HCT116 (cell line): ENCODE measurements around the gene CCDC183. TPM values are rescaled to one million over a fixed set of nuclear protein-coding genes. Genes with fewer than 3 reads are reported as not detected.

ENCODE experiments used
- ATAC-seq: fragments of 200-7000 bp; cut with Tn5 transposase; 2 replicates; pipeline ENCODE4 v1.9.1; 2020; ENCODE audit warnings: mild to moderate bottlenecking, moderate library complexity
- BruUV-seq: library from RNA; stranded (reverse); fragments of 400-500 nt; replicated peaks from 2 replicates; lab custom pipeline; 2021; lab: Mats Ljungman, UMichigan
- CTCF ChIA-PET: fragments of 300-600 bp; sonication (Branson Sonifier 250); formaldehyde crosslinking; loops from one replicate; lab custom pipeline; 2021; ENCODE audit warnings: antibody characterized with exemption; lab: Charles Lee
- POLR2A ChIA-PET: fragments of 300-600, 350-600 bp; sonication (Branson Sonifier 250); formaldehyde crosslinking; loops from one replicate; lab custom pipeline; 2021; ENCODE audit warnings: antibody characterized with exemption; lab: Charles Lee
- RAD21 ChIA-PET, 2 experiments: fragments of 300-600 bp; sonication (Branson Sonifier 250); formaldehyde crosslinking; loops; one replicate each; lab custom pipeline; 2023; ENCODE audit warnings: low total read pairs in 2 of 2; ENCODE audit not compliant: uncharacterized antibody in 2 of 2, unreplicated experiment in 2 of 2, low non-redundant PET in 1 of 2; lab: Charles Lee
- DNase-seq: peaks from one replicate; pipeline ENCODE4 v3.0.0-alpha.2; 2010; ENCODE audit warnings: low read depth, low spot score
- H2AFZ ChIP-seq: fragments of 200-600 bp; shearing (Covaris generic), sonication (generic); 2 replicates; pipeline ENCODE4 v1.6.1; 2017; ENCODE audit warnings: low read depth, mixed run types, mixed read lengths, antibody characterized with exemption, low read length; ENCODE audit not compliant: poor library complexity, severe bottlenecking
- H3K27ac ChIP-seq: 2 replicates; pipeline ENCODE4 v1.5.1; 2012; ENCODE audit warnings: low read depth, low read length
- H3K27me3 ChIP-seq: fragments of 200-600 bp; sonication (generic); 2 replicates; pipeline ENCODE4 v1.6.1; 2016; ENCODE audit warnings: mixed run types, low read length, mixed read lengths; ENCODE audit not compliant: insufficient read depth
- H3K36me3 ChIP-seq, 2 experiments: fragments of 200-500 bp in 1 of 2; fragments of 200-600 bp in 1 of 2; sonication (Bioruptor generic) in 1 of 2; sonication (generic) in 1 of 2; 2 replicates each; pipeline versions ENCODE4 v1.5.1 to v1.6.1; 2014 to 2016; ENCODE audit warnings: low read length in 2 of 2, inconsistent platforms in 1 of 2, mixed read lengths in 1 of 2, mixed run types in 1 of 2; ENCODE audit not compliant: insufficient read depth in 2 of 2, control insufficient read depth in 1 of 2
- H3K4me1 ChIP-seq, 2 experiments: fragments of 200-600 bp in 1 of 2; sonication (generic) in 1 of 2; 2 replicates each; pipeline versions ENCODE4 v1.5.1 to v1.6.1; 2012 to 2017; ENCODE audit warnings: low read length in 2 of 2, inconsistent platforms in 1 of 2, mild to moderate bottlenecking in 1 of 2, mixed read lengths in 1 of 2, mixed run types in 1 of 2, moderate library complexity in 1 of 2; ENCODE audit not compliant: insufficient read depth in 2 of 2, control insufficient read depth in 1 of 2
- H3K4me2 ChIP-seq: fragments of 200-600 bp; sonication (generic); 2 replicates; pipeline ENCODE4 v1.6.1; 2017; ENCODE audit warnings: mixed run types, low read length, mixed read lengths
- H3K4me3 ChIP-seq, 2 experiments: fragments of 200-600 bp in 1 of 2; sonication (generic) in 1 of 2; replicated peaks in 1 of 2; 2 replicates each; pipeline ENCODE4 v1.5.1; 2011 to 2016; ENCODE audit warnings: low read length in 2 of 2, control low read depth in 1 of 2, low read depth in 1 of 2, mild to moderate bottlenecking in 1 of 2, mixed read lengths in 1 of 2, mixed run types in 1 of 2
- H3K79me2 ChIP-seq: fragments of 200-600 bp; sonication (generic); 2 replicates; pipeline ENCODE4 v1.6.1; 2017; ENCODE audit warnings: mild to moderate bottlenecking, mixed run types, low read length, moderate library complexity, mixed read lengths; ENCODE audit not compliant: insufficient read depth
- H3K9ac ChIP-seq: fragments of 200-600 bp; sonication (generic); 2 replicates; pipeline ENCODE4 v1.6.1; 2016; ENCODE audit warnings: low read length, mixed read lengths
- H3K9me2 ChIP-seq: fragments of 200-600 bp; sonication (generic), shearing (Covaris generic); 2 replicates; pipeline ENCODE4 v1.6.1; 2017; ENCODE audit warnings: mixed run types, mild to moderate bottlenecking, moderate library complexity; ENCODE audit not compliant: insufficient read depth
- H3K9me3 ChIP-seq, 2 experiments: fragments of 200-500 bp in 1 of 2; fragments of 200-600 bp in 1 of 2; sonication (Bioruptor generic) in 1 of 2; sonication (generic) in 1 of 2; 2 replicates each; pipeline ENCODE4 v1.6.1; 2014 to 2017; ENCODE audit warnings: low read length in 2 of 2, mixed read lengths in 2 of 2, inconsistent platforms in 1 of 2, low read depth in 1 of 2, mild to moderate bottlenecking in 1 of 2, mixed run types in 1 of 2, moderate library complexity in 1 of 2; ENCODE audit not compliant: control insufficient read depth in 1 of 2, insufficient read depth in 1 of 2
- H4K20me1 ChIP-seq: fragments of 200-600 bp; sonication (generic), shearing (Covaris generic); 2 replicates; pipeline ENCODE4 v1.6.1; 2017; ENCODE audit warnings: mixed run types, mild to moderate bottlenecking, moderate library complexity; ENCODE audit not compliant: insufficient read depth
- CBX3 ChIP-seq: IDR thresholded peaks from 2 replicates; pipeline ENCODE4 v1.6.1; 2012; ENCODE audit warnings: low read depth
- EGR1 ChIP-seq: IDR thresholded peaks from 2 replicates; pipeline ENCODE4 v1.6.1; 2012; ENCODE audit warnings: low read depth
- ELF1 ChIP-seq: IDR thresholded peaks from 2 replicates; pipeline ENCODE4 v1.6.1; 2012; ENCODE audit warnings: low read depth, borderline replicate concordance
- JUND ChIP-seq: IDR thresholded peaks from 2 replicates; pipeline ENCODE4 v1.6.1; 2012
- POLR2AphosphoS5 ChIP-seq: IDR thresholded peaks from 2 replicates; pipeline ENCODE4 v1.6.1; 2011; ENCODE audit warnings: mild to moderate bottlenecking, low read depth, low read length, moderate library complexity
- ZNF274 ChIP-seq: fragments of 200-500 bp; sonication (Bioruptor generic); IDR thresholded peaks from 2 replicates; pipeline ENCODE4 v1.6.1; 2014; ENCODE audit warnings: mild to moderate bottlenecking, low read depth, low read length, inconsistent platforms
- intact Hi-C: fragments of 100-400 bp; cut with micrococcal nuclease; formaldehyde crosslinking; loops from 2 replicates; pipeline ENCODE4 v1.10.0; 2022
- total RNA-seq: library from RNA; stranded (reverse); gene quantifications from one replicate; pipeline ENCODE4 v1.2.1, GENCODE V29; 2021; ENCODE audit not compliant: unreplicated experiment
- TF ChIP-seq, protein P1 (sequence below): IDR thresholded peaks from 2 replicates; pipeline ENCODE4 v1.6.1; 2011; ENCODE audit warnings: mild to moderate bottlenecking, low read length, moderate library complexity; ENCODE audit not compliant: insufficient replicate concordance; ENCODE audit errors: extremely low read depth

The CCDC183 gene
- total RNA-seq, 1 experiment from 2014 or later, result 2.8 TPM

DNA sequence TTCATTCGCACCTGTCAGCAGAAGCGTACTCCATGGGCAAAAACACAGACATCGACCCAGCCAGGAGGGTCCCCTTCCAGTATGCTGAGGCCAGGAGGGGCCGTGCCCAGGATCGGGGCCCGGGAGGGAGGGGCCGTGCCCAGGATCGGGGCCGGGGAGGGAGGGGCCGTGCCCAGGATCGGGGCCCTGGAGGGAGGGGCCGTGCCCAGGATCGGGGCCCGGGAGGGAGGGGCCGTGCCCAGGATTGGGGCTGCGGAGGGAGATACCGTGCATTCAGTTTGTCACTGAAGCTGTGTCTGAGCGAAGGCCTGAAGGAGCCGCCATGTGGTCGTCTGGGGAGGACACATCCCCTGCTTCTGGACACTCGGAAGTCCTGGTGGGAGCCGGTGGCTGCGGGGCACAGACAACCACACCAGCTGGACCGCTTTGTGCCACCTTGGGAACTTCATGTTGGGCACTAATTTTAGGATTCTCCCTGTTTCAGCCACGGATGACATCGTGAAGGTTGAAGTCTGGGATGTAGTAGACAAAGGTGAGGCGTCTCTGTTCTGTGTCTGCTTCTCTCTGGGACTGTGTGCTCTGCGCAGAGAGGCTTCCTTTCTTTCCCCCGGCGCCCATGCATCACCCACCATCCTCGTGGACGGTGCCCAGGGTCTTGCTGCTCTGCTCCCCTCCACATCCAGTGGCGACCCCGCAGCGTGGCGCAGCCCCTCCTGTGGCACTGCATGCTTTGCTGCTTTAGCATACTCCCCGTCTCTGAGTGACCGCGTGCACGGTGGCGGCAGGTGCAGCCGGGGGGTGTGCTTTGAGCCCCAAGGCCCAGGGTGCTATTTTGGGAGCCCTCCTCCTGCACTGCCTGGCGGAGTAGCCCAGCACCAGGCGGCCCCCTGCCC lies 29.4 kb downstream of the CCDC183 start:
- no peaks in the 10 kb centered on the region; the same call in 1 of the 2 replicates for H3K79me2 ChIP-seq
- TF ChIP-seq ZNF274, result no peak
- H3K27ac ChIP-seq, result no peak overlapping the region
- intact Hi-C loops, result no loop called here
- H3K9ac ChIP-seq, result no peak overlapping the region
- RAD21 ChIA-PET, result no interaction called here
- CTCF ChIA-PET, result interaction anchor here (0.5 kb wide), 1 partner anchor 242 kb away, joined by 5 read pairs; no protein-coding TSS in a partner anchor
- 0 out of 2 replicates have a peak, but pooled peaks have one; percentile 30 for ATAC-seq
- H3K4me3 ChIP-seq, result no peak overlapping the region
- H4K20me1 ChIP-seq, result no peaks in the 10 kb centered on the region
- H3K4me2 ChIP-seq, result no peak overlapping the region
- H3K4me1 ChIP-seq, result no peaks in the 10 kb centered on the region
- no peaks in the 10 kb centered on the region for H3K9me2 ChIP-seq
- H3K9me3 ChIP-seq, result no peaks in the 10 kb centered on the region
- no peak overlapping the region for H2AFZ ChIP-seq
- DNase-seq, result no peak
- peaks cover 6 to 8% of the 10 kb centered on the region in 2 experiments for H3K36me3 ChIP-seq
- POLR2A ChIA-PET, result no interaction called here
- no TSS peak for BruUV-seq
- no peaks in the 10 kb centered on the region for H3K27me3 ChIP-seq

DNA sequence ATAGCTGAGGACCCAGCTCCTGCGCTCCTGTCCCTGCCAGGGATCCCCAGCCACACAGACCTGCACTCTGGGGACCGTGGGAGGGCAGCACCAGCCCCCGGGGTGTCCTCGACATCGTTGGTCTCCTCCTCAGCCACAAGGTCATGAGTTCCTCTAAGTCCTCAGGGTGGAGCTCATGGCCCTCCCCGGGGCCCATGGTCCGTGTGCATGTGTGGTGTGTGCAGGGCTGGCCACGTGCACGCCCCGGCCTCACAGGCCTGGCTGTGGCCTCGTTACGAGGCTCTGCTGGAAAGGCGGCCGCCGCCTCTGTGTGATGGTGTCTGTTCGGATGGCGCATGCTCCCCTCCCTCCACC lies 30.0 kb downstream of the CCDC183 start:
- no peak for DNase-seq
- Histone ChIP-seq H3K9me3 (no peaks in the 10 kb centered on the region), H3K27me3 (no peaks in the 10 kb centered on the region), H3K9ac (no peak overlapping the region), H3K79me2 (no peaks in the 10 kb centered on the region; the same call in 1 of the 2 replicates), H3K4me1 (no peaks in the 10 kb centered on the region), H3K4me2 (no peak overlapping the region), H3K27ac (no peak overlapping the region), H3K4me3 (no peak overlapping the region), H3K36me3 (peaks cover 8 to 9% of the 10 kb centered on the region in 2 experiments), H2AFZ (no peak overlapping the region), H4K20me1 (no peaks in the 10 kb centered on the region), H3K9me2 (no peaks in the 10 kb centered on the region)
- no peak for TF ChIP-seq JUND
- no peak for TF ChIP-seq ELF1
- TF ChIP-seq, protein P1, sequence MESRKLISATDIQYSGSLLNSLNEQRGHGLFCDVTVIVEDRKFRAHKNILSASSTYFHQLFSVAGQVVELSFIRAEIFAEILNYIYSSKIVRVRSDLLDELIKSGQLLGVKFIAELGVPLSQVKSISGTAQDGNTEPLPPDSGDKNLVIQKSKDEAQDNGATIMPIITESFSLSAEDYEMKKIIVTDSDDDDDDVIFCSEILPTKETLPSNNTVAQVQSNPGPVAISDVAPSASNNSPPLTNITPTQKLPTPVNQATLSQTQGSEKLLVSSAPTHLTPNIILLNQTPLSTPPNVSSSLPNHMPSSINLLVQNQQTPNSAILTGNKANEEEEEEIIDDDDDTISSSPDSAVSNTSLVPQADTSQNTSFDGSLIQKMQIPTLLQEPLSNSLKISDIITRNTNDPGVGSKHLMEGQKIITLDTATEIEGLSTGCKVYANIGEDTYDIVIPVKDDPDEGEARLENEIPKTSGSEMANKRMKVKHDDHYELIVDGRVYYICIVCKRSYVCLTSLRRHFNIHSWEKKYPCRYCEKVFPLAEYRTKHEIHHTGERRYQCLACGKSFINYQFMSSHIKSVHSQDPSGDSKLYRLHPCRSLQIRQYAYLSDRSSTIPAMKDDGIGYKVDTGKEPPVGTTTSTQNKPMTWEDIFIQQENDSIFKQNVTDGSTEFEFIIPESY, result no peak
- no peak for TF ChIP-seq POLR2AphosphoS5
- no peak for TF ChIP-seq CBX3
- TF ChIP-seq EGR1, result no peak
- ChIA-PET POLR2A (no interaction called here), CTCF (no interaction called here), RAD21 (no interaction called here)
- intact Hi-C loops, result no loop called here
- no peak for ATAC-seq
- BruUV-seq, result no TSS peak
